Muscle layer of duodenum (tissue), 2 donors: ENCODE data around the gene PEX5L.

ENCODE experiments used
- H3K27ac ChIP-seq: one replicate; pipeline ENCODE4 v1.7.0; 2013; ENCODE audit warnings: mild to moderate bottlenecking, low read length
- H3K27me3 ChIP-seq: one replicate; pipeline ENCODE4 v1.7.0; 2013; ENCODE audit warnings: low read depth, mild to moderate bottlenecking, control low read depth, low read length
- H3K36me3 ChIP-seq, 2 donors: one replicate each; pipeline ENCODE4 v1.7.0; 2013; ENCODE audit warnings: low read length in 2 of 2, control low read depth in 1 of 2, mild to moderate bottlenecking in 1 of 2; ENCODE audit not compliant: insufficient read depth in 2 of 2, control insufficient read depth in 1 of 2
- H3K4me1 ChIP-seq, 2 donors: one replicate each; pipeline ENCODE4 v1.7.0; 2013; ENCODE audit warnings: low read length in 2 of 2, mild to moderate bottlenecking in 2 of 2, control low read depth in 1 of 2, moderate library complexity in 1 of 2; ENCODE audit not compliant: insufficient read depth in 2 of 2, control insufficient read depth in 1 of 2
- H3K4me3 ChIP-seq, 2 donors: one replicate each; pipeline ENCODE4 v1.7.0; 2013; ENCODE audit warnings: low read length in 2 of 2, low read depth in 1 of 2, mild to moderate bottlenecking in 1 of 2
- H3K9me3 ChIP-seq, 2 donors: one replicate each; pipeline ENCODE4 v1.7.0; 2013; ENCODE audit warnings: low read length in 2 of 2, control low read depth in 1 of 2, mild to moderate bottlenecking in 1 of 2; ENCODE audit not compliant: control insufficient read depth in 1 of 2
- donor health status: healthy.

The PEX5L gene

DNA sequence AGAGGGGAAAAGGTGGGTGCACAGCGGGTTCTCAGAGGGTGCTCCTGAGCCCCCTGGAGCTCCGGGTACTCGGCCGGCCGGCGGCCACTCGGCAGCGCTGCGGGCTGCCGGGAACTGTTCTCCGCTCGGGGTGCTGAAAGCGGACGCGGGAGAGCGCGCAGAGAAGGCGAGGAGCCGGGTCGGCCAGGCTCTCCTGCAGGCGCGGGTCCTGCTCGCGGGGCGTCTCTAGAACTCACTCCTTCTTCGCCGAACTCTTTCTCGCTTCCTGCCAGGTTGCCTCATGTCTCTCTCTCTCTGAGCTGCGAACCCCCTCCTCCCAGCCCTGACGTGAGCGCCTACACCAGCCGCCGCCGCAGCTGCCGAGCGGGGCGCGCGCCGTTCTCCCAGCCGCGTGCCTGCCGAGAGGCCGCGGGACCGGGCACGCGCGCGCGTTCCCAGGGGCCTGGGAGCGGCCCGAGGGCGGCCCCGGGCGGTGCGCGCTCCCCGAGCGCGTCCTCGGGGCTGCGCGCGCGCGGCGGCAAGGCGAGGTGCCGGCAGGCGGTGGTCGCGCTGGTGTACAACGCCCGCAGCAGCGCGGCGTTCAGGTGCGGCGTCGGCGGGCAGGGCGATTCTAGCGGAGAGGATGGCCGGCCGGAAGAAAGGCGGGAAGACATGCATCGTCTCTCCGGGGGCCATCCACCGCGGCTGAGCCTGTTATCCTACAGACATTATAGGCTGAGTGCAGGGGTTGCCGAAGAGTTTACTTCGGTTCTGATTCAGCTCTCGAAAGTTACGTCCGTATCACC lies at the start of gene PEX5L:
Gene PEX5L (minus strand): TSS at position 267 of the 785 bp plus-strand sequence. CDS start 338 bp downstream, outside the sequence.
- H3K36me3 ChIP-seq: no peaks in the 10 kb centered on the region
- no peaks in the 10 kb centered on the region for H3K9me3 ChIP-seq
- H3K27ac ChIP-seq: no peak within 1 kb of the TSS
- H3K4me3 ChIP-seq: peak within 1 kb of the TSS in 1 of 2 donors; percentile 57
- H3K4me1 ChIP-seq: peaks cover 0 to 15% of the 10 kb centered on the region in 2 donors
- peaks cover 17% of the 10 kb centered on the region for H3K27me3 ChIP-seq

DNA sequence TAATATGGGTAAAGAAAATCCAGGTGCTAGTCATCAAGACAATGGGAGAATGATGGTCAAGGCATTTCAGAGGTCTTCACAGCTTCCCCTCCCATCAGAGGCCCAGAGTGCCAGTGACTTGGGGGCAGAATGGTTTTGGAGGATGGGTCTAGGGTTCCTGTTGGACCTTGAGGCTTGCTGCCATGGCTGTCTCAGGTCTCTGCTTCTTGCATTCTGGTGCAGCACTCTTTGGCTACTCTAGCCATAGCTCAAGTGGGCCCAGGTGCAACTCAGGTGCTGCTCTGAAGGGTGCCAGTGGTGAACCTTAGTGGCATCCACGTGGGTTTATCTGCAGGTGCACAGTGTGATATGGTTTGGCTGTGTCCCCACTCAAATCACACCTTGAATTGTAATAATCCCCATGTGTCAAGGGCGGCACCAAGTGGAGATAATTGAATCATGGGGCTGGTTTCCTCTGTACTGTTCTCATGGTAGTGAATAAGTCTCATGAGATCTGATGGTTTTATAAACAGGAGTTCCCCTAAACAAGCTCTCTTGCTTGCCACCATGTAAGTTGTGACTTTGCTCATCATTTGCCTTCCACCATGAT lies 48.5 kb upstream of the PEX5L start:
- Histone ChIP-seq H3K4me3 (no peak overlapping the region), H3K4me1 (no peaks in the 10 kb centered on the region), H3K36me3 (no peaks in the 10 kb centered on the region), H3K9me3 (no peaks in the 10 kb centered on the region), H3K27me3 (no peaks in the 10 kb centered on the region), H3K27ac (no peak overlapping the region)

DNA sequence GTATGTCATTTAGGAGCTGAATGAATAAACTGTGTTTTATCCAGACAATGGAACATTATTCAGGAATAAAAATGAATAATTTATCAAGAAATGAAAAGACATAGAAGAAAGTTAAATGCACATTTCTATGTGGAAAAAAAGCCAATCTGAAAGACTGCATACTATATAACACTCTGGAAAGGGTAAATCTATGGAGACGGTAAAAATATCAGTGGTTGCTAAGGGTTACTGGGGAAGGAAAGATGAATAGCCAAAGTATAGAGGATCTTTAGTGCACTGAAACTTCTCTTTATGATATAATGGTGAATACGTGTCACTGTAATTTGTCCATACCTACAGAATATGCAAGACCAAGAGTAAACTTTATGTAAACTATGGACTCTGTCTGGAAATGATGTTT lies 46.0 kb upstream of the PEX5L start:
- H3K4me3 ChIP-seq: no peak overlapping the region
- no peak overlapping the region for H3K27ac ChIP-seq
- no peaks in the 10 kb centered on the region for H3K36me3 ChIP-seq
- H3K9me3 ChIP-seq: no peaks in the 10 kb centered on the region
- H3K4me1 ChIP-seq: no peaks in the 10 kb centered on the region
- no peaks in the 10 kb centered on the region for H3K27me3 ChIP-seq

GRCh38 chr3:180078592-180078991 lies 41.9 kb upstream of the PEX5L start:
- no peaks in the 10 kb centered on the region for H3K4me1 ChIP-seq
- H3K4me3 ChIP-seq: no peak overlapping the region
- H3K27ac ChIP-seq: no peak overlapping the region
- no peaks in the 10 kb centered on the region for H3K27me3 ChIP-seq
- no peaks in the 10 kb centered on the region for H3K36me3 ChIP-seq
- no peaks in the 10 kb centered on the region for H3K9me3 ChIP-seq

- no peaks in the 10 kb centered on the region for H3K27me3 ChIP-seq
- H3K9me3 ChIP-seq: no peaks in the 10 kb centered on the region
- no peaks in the 10 kb centered on the region for H3K4me1 ChIP-seq
- H3K27ac ChIP-seq: no peak overlapping the region
- no peak overlapping the region for H3K4me3 ChIP-seq
- H3K36me3 ChIP-seq: no peaks in the 10 kb centered on the region
These were observed 36.8 kb upstream of the PEX5L start for GRCh38 chr3:180073561-180073960.

GRCh38 chr3:180072786-180073185 lies 36.0 kb upstream of the PEX5L start:
- no peaks in the 10 kb centered on the region for H3K9me3 ChIP-seq
- no peaks in the 10 kb centered on the region for H3K36me3 ChIP-seq
- H3K4me3 ChIP-seq: no peak overlapping the region
- H3K27me3 ChIP-seq: no peaks in the 10 kb centered on the region
- no peak overlapping the region for H3K27ac ChIP-seq
- H3K4me1 ChIP-seq: no peaks in the 10 kb centered on the region

DNA sequence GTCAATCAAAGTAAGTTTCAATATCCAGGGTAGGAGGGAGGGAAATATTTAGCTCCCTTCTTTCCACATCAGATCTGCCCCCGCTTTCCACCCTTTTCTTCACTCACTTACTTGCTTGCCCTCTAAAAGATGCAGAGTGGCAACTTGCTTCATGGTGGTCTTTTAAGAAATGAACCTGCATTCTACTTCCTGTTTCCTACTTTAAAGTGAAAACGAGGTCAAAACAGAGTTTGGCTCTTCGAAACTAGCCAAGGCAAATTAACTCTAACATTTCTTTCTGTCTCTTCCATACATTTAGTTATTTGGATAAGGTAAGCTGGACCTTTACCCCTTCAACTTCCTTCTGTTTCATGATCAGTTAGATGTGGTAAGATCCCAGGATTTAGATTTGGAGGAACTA lies 34.2 kb upstream of the PEX5L start:
- no peaks in the 10 kb centered on the region for H3K27me3 ChIP-seq
- no peaks in the 10 kb centered on the region for H3K4me1 ChIP-seq

GRCh38 chr3:180068023-180068422 lies 31.3 kb upstream of the PEX5L start:
- Histone ChIP-seq H3K4me3 (no peak overlapping the region), H3K27ac (no peak overlapping the region), H3K9me3 (no peaks in the 10 kb centered on the region), H3K4me1 (no peaks in the 10 kb centered on the region), H3K36me3 (no peaks in the 10 kb centered on the region), H3K27me3 (no peaks in the 10 kb centered on the region)

More for the DNA sequence above, 34.2 kb upstream of the PEX5L start:
- H3K4me3 ChIP-seq: no peak overlapping the region
- no peaks in the 10 kb centered on the region for H3K36me3 ChIP-seq
- no peaks in the 10 kb centered on the region for H3K9me3 ChIP-seq
- H3K27ac ChIP-seq: no peak overlapping the region

DNA sequence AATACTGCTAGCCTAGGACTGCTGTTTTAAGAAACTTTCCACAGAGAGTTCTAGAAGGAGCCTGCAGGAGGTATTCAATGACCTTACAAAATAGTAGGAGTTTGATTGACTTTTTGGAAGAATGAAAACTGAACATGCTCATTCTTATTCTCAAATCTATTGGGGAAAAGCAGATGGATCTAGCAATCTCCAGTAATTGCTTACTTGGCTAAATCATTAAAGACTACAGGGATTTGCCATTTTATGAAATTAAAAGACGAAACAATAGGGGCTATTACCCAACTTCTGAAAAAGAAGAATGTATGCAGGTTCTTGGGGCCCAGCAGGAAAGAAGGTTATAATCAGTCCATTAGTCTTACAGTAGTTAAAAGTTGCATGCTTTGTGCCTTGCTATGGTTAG lies 29.9 kb upstream of the PEX5L start:
- no peaks in the 10 kb centered on the region for H3K36me3 ChIP-seq
- H3K4me1 ChIP-seq: no peaks in the 10 kb centered on the region
- H3K27ac ChIP-seq: no peak overlapping the region
- no peaks in the 10 kb centered on the region for H3K9me3 ChIP-seq
- H3K4me3 ChIP-seq: no peak overlapping the region
- no peaks in the 10 kb centered on the region for H3K27me3 ChIP-seq

GRCh38 chr3:180063783-180064182 lies 27.0 kb upstream of the PEX5L start:
- H3K27me3 ChIP-seq: no peaks in the 10 kb centered on the region
- no peaks in the 10 kb centered on the region for H3K36me3 ChIP-seq
- no peaks in the 10 kb centered on the region for H3K9me3 ChIP-seq
- H3K27ac ChIP-seq: no peak overlapping the region
- H3K4me3 ChIP-seq: no peak overlapping the region
- no peaks in the 10 kb centered on the region for H3K4me1 ChIP-seq

DNA sequence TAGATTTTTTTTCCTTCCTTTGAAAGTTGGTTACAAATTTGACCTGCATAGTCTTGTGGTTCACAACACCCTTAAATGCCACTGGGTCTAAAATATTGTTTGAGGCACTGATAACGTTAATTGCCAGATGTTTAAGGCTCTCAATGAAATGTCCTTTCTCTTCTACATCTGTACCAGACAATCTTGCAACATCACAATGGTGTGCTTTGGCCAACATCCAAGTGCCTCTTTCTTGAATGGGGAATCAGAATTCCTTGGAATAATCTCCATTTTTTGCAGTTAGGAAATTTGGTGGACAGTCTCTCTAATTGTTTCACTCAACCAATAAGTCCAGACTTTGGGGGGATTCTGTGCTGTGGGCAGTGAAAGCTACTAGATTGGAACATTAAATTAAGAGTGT lies 26.0 kb upstream of the PEX5L start:
- no peaks in the 10 kb centered on the region for H3K27me3 ChIP-seq
- H3K36me3 ChIP-seq: no peaks in the 10 kb centered on the region
- no peaks in the 10 kb centered on the region for H3K9me3 ChIP-seq
- H3K27ac ChIP-seq: no peak overlapping the region
- no peak overlapping the region for H3K4me3 ChIP-seq
- no peaks in the 10 kb centered on the region for H3K4me1 ChIP-seq

- H3K9me3 ChIP-seq: no peaks in the 10 kb centered on the region
- no peak overlapping the region for H3K4me3 ChIP-seq
- no peaks in the 10 kb centered on the region for H3K4me1 ChIP-seq
- H3K27ac ChIP-seq: no peak overlapping the region
- no peaks in the 10 kb centered on the region for H3K36me3 ChIP-seq
- no peaks in the 10 kb centered on the region for H3K27me3 ChIP-seq
These were observed 22.6 kb upstream of the PEX5L start for GRCh38 chr3:180059356-180059755.
